ENCODE data around the gene CHID1.

Gene CHID1

GRCh38 chr11:889687-890475 lies 20.7 kb downstream of the CHID1 start:
- DNase-seq (ENCODE audit: insufficient read length, low spot score) (no peak), FAIRE-seq (no peak)

GRCh38 chr11:889257-889656 lies 21.4 kb downstream of the CHID1 start:
- DNase-seq (ENCODE audit: insufficient read length, low spot score) (no peak), FAIRE-seq (no peak)

- FAIRE-seq (no peak), DNase-seq (ENCODE audit: insufficient read length, low spot score) (no peak)
These were observed 22.0 kb downstream of the CHID1 start for GRCh38 chr11:888310-889212.

- DNase-seq (ENCODE audit: insufficient read length, low spot score) (no peak), FAIRE-seq (no peak)
These were observed 23.0 kb downstream of the CHID1 start for GRCh38 chr11:887589-887988.

- no peak for FAIRE-seq
- DNase-seq (ENCODE audit: insufficient read length, low spot score), result no peak
These were observed 24.0 kb downstream of the CHID1 start for GRCh38 chr11:886568-886967.

GRCh38 chr11:884578-885070 lies 26.0 kb downstream of the CHID1 start:
- no peak for DNase-seq (ENCODE audit: insufficient read length, low spot score)
- no peak for FAIRE-seq

- DNase-seq (ENCODE audit: insufficient read length, low spot score) (no peak), FAIRE-seq (no peak)
These were observed 27.1 kb downstream of the CHID1 start for GRCh38 chr11:883527-883926.

- DNase-seq (ENCODE audit: insufficient read length, low spot score), result no peak
- FAIRE-seq, result no peak
These were observed 28.0 kb downstream of the CHID1 start for GRCh38 chr11:882596-882995.

- DNase-seq (ENCODE audit: insufficient read length, low spot score) (no peak), FAIRE-seq (no peak)
These were observed 30.2 kb downstream of the CHID1 start for GRCh38 chr11:880447-880846.

GRCh38 chr11:877565-877964 lies 33.0 kb downstream of the CHID1 start:
- DNase-seq (ENCODE audit: insufficient read length, low spot score), result no peak

GRCh38 chr11:876545-876944 lies 34.1 kb downstream of the CHID1 start:
- FAIRE-seq (no peak), DNase-seq (ENCODE audit: insufficient read length, low spot score) (no peak)

More at GRCh38 chr11:877565-877964, 33.0 kb downstream of the CHID1 start:
- FAIRE-seq, result no peak

GRCh38 chr11:875769-876301 lies 34.8 kb downstream of the CHID1 start:
- FAIRE-seq, result no peak
- no peak for DNase-seq (ENCODE audit: insufficient read length, low spot score)

- no peak for DNase-seq (ENCODE audit: insufficient read length, low spot score)
- FAIRE-seq, result no peak
These were observed 35.4 kb downstream of the CHID1 start for GRCh38 chr11:875203-875602.

GRCh38 chr11:873706-874105 lies 36.9 kb downstream of the CHID1 start:
- FAIRE-seq (no peak), DNase-seq (ENCODE audit: insufficient read length, low spot score) (no peak)

- DNase-seq (ENCODE audit: insufficient read length, low spot score) (no peak), FAIRE-seq (no peak)
These were observed 37.8 kb downstream of the CHID1 start for GRCh38 chr11:872799-873198.

GRCh38 chr11:871472-871871 lies 39.1 kb downstream of the CHID1 start:
- DNase-seq (ENCODE audit: insufficient read length, low spot score), result no peak
- FAIRE-seq, result no peak

- DNase-seq (ENCODE audit: insufficient read length, low spot score), result no peak
- FAIRE-seq, result no peak
These were observed 40.2 kb downstream of the CHID1 start for GRCh38 chr11:870418-870817.

- no peak for DNase-seq (ENCODE audit: insufficient read length, low spot score)
- FAIRE-seq, result no peak
These were observed 40.5 kb downstream of the CHID1 start for GRCh38 chr11:870127-870413.

- FAIRE-seq (no peak), DNase-seq (ENCODE audit: insufficient read length, low spot score) (no peak)
These were observed 41.0 kb downstream of the CHID1 start for GRCh38 chr11:869399-870126.

GRCh38 chr11:868802-869201 lies 41.8 kb downstream of the CHID1 start:
- DNase-seq (ENCODE audit: insufficient read length, low spot score) (no peak), FAIRE-seq (no peak)

- FAIRE-seq (no peak), DNase-seq (ENCODE audit: insufficient read length, low spot score) (no peak)
These were observed 42.2 kb downstream of the CHID1 start for GRCh38 chr11:868394-868793.
